ENCODE results near the gene EFNA4. TPM values are rescaled to one million over a fixed set of nuclear protein-coding genes. Genes with fewer than 3 reads are reported as not detected.

EFNA4 gene
- total and polyA plus RNA-seq, 2 donors (not counting 1 experiment from before 2014, with no cell fraction given) = 8.4 to 10.6 TPM

DNA sequence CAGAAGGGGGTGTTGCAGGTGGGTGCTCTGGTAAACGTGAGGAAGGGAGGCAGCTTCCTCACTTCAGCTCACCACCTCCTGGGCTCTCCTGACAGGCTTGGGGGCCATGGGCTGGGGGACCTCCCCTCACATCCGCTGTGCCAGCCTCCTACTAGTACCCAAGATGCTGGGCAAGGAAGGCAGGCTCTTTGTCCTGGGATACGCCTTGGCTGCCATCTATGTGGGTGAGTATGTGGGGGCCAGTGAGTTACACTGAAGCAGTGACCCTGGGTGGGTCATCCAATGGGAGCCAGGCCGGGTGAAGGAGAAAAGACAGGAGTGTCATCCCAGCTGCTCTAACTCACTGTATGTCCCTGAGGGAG, 24.3 kb upstream of the EFNA4 start:
- Histone ChIP-seq H3K27ac (ENCODE audit: low read length in 2 of 2) (no peak overlapping the region), H3K36me3 (replicated peaks in 1 of 2; ENCODE audit: control extremely low read depth in 1 of 2, control insufficient read depth in 1 of 2, extremely low read depth in 1 of 2, insufficient read depth in 2 of 2, low read length in 1 of 2) (no peaks in the 10 kb centered on the region), H3K9ac (ENCODE audit: low read length) (no peak overlapping the region), H3K79me2 (ENCODE audit: control insufficient read depth, insufficient read depth, low read length) (no peaks in the 10 kb centered on the region), H2AFZ (ENCODE audit: insufficient read depth, low read depth, low read length, poor library complexity, severe bottlenecking) (no peak overlapping the region), H3K4me1 (ENCODE audit: control insufficient read depth in 2 of 2, insufficient read depth in 2 of 2, low read length in 2 of 2) (no peaks in the 10 kb centered on the region), H4K20me1 (ENCODE audit: control insufficient read depth, insufficient read depth, low read length, poor library complexity, severe bottlenecking) (no peaks in the 10 kb centered on the region), H3K4me3 (ENCODE audit: control extremely low read depth in 1 of 5, extremely low read depth in 1 of 5, insufficient read depth in 1 of 5, low read depth in 2 of 5, low read length in 4 of 5) (no peak overlapping the region), H3K4me2 (replicated peaks; ENCODE audit: low read depth, low read length, poor library complexity, severe bottlenecking) (no peak overlapping the region), H3K9me3 (ENCODE audit: control extremely low read depth in 1 of 3, control insufficient read depth in 2 of 3, insufficient read depth in 1 of 3, low read length in 2 of 3) (no peaks in the 10 kb centered on the region), H3K27me3 (replicated peaks in 1 of 4; ENCODE audit: control extremely low read depth in 1 of 4, control insufficient read depth in 3 of 4, insufficient read depth in 4 of 4, low read length in 3 of 4) (peaks cover 0 to 17% (median 0%) of the 10 kb centered on the region in 4 experiments)
- H3K4me3 Mint-ChIP-seq = no peak overlapping the region
- WGBS (ENCODE audit: insufficient coverage) = 50% methylated on average over 2 of the region's 4 CpGs
- intact Hi-C loops (cut with micrococcal nuclease) = no loop called here
- no peak overlapping the region for H3K27ac Mint-ChIP-seq
- ChIA-PET POLR2A (interaction anchor here (0.7 kb wide), 1 partner anchor 56 kb away, joined by 6 read pairs; the partner anchor contains the start of gene FLAD1), CTCF (interaction anchor here (0.9 to 1.3 kb wide), 4 partner anchors 22 to 480 kb away, joined by 3 to 4 read pairs (median 3); no protein-coding TSS in a partner anchor)
- TF ChIP-seq, protein P1, sequence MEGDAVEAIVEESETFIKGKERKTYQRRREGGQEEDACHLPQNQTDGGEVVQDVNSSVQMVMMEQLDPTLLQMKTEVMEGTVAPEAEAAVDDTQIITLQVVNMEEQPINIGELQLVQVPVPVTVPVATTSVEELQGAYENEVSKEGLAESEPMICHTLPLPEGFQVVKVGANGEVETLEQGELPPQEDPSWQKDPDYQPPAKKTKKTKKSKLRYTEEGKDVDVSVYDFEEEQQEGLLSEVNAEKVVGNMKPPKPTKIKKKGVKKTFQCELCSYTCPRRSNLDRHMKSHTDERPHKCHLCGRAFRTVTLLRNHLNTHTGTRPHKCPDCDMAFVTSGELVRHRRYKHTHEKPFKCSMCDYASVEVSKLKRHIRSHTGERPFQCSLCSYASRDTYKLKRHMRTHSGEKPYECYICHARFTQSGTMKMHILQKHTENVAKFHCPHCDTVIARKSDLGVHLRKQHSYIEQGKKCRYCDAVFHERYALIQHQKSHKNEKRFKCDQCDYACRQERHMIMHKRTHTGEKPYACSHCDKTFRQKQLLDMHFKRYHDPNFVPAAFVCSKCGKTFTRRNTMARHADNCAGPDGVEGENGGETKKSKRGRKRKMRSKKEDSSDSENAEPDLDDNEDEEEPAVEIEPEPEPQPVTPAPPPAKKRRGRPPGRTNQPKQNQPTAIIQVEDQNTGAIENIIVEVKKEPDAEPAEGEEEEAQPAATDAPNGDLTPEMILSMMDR (IDR thresholded peaks at IDR 0.05) = no peak
- TF ChIP-seq EZH2 (IDR thresholded peaks at IDR 0.05; ENCODE audit: borderline replicate concordance, insufficient read depth, low read depth, low read length, poor library complexity, severe bottlenecking) = no peak
- DNase-seq = no peak
- H3K9me3 Mint-ChIP-seq (ENCODE audit: insufficient read depth) = no peaks in the 10 kb centered on the region
- no peaks in the 10 kb centered on the region for H3K4me1 Mint-ChIP-seq
- H3K27me3 Mint-ChIP-seq = peaks cover 14% of the 10 kb centered on the region
- no peak for ATAC-seq (ENCODE audit: low read depth)

DNA sequence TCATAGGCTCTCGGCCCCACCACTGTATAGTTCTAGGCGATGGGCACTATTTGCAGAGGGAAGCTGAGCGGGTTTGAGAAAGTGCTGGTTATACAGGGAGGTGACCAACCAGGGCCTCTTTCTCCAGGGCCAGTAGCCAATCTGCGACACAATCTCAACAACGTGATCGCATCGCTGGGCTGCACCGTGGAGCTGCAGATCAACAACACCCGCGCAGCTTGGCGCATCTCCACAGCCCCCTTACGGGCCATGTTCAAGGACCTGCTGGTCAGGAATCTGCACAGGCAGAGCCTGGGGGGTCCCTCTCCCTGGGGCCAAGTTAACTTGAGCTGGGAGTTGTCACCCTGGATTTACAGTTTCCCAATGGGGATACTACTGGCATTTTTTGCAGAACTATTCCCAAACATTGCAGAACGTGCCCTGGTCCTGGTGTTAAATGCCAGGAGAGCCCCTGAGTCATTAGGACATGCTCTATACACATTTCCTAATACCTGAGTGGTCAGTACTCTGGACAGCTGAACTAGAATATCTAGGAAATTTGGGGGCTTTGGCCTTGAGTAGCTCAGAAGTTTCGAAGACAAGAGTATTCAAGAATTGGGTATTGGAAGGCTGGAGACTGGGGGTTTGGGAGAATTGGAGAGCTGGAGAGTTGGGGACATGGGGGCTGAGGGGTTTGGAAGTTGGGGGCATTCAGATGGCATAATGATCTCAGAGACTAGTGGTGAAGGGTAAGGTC, 23.0 kb upstream of the EFNA4 start:
- TF ChIP-seq EZH2 (IDR thresholded peaks at IDR 0.05; ENCODE audit: borderline replicate concordance, insufficient read depth, low read depth, low read length, poor library complexity, severe bottlenecking) = no peak
- TF ChIP-seq, protein P1 (IDR thresholded peaks at IDR 0.05) = no peak
- H3K4me1 Mint-ChIP-seq = peaks cover 7% of the 10 kb centered on the region

More for the DNA sequence above, 23.0 kb upstream of the EFNA4 start:
- no peak overlapping the region for H3K4me3 ChIP-seq (ENCODE audit: control extremely low read depth in 1 of 5, extremely low read depth in 1 of 5, insufficient read depth in 1 of 5, low read depth in 2 of 5, low read length in 4 of 5)
- no peaks in the 10 kb centered on the region for H3K9me3 ChIP-seq (ENCODE audit: control extremely low read depth in 1 of 3, control insufficient read depth in 2 of 3, insufficient read depth in 1 of 3, low read length in 2 of 3)
- H3K36me3 ChIP-seq (replicated peaks in 1 of 2; ENCODE audit: control extremely low read depth in 1 of 2, control insufficient read depth in 1 of 2, extremely low read depth in 1 of 2, insufficient read depth in 2 of 2, low read length in 1 of 2) = no peaks in the 10 kb centered on the region
- 95% methylated on average over 13 of the region's 14 CpGs for WGBS (ENCODE audit: insufficient coverage)
- DNase-seq (no peak), ATAC-seq (ENCODE audit: low read depth) (no peak)
- no peaks in the 10 kb centered on the region for H3K4me1 ChIP-seq (ENCODE audit: control insufficient read depth in 2 of 2, insufficient read depth in 2 of 2, low read length in 2 of 2)
- no peak overlapping the region for H2AFZ ChIP-seq (ENCODE audit: insufficient read depth, low read depth, low read length, poor library complexity, severe bottlenecking)
- intact Hi-C loops (cut with micrococcal nuclease) = no loop called here
- no peak overlapping the region for H3K4me2 ChIP-seq (replicated peaks; ENCODE audit: low read depth, low read length, poor library complexity, severe bottlenecking)
- H3K79me2 ChIP-seq (ENCODE audit: control insufficient read depth, insufficient read depth, low read length) = no peaks in the 10 kb centered on the region
- H4K20me1 ChIP-seq (ENCODE audit: control insufficient read depth, insufficient read depth, low read length, poor library complexity, severe bottlenecking) = no peaks in the 10 kb centered on the region
- CTCF ChIA-PET = interaction anchor here (1.0 to 16.6 kb wide), 7 partner anchors 10 to 104 kb away, joined by 3 to 370 read pairs (median 6); partner anchors contain the start of genes ADAM15, EFNA4, PBXIP1 and PMVK
- Mint-ChIP-seq H3K4me3 (no peak overlapping the region), H3K27me3 (peaks cover 14% of the 10 kb centered on the region), H3K27ac (no peak overlapping the region), H3K9me3 (ENCODE audit: insufficient read depth) (no peaks in the 10 kb centered on the region)
- H3K27me3 ChIP-seq (replicated peaks in 1 of 4; ENCODE audit: control extremely low read depth in 1 of 4, control insufficient read depth in 3 of 4, insufficient read depth in 4 of 4, low read length in 3 of 4) = peaks cover 0 to 17% (median 0%) of the 10 kb centered on the region in 4 experiments
- H3K9ac ChIP-seq (ENCODE audit: low read length) = no peak overlapping the region
- POLR2A ChIA-PET = no interaction called here
- H3K27ac ChIP-seq (ENCODE audit: low read length in 2 of 2) = no peak overlapping the region
